SK-N-SH treated with all-trans-retinoic acid at 6 μM for 48 hours (cell line): ENCODE results near the gene CORO1C.
"Not testable (repeated sequence)": the region's sequence is repeated elsewhere in the genome, so short reads cannot be mapped to it uniquely, and the experiment has no call there.

ENCODE experiments used
- ARNTL ChIP-seq: fragments of 450-650 bp; formaldehyde crosslinking; IDR thresholded peaks from 2 replicates; pipeline ENCODE4 v1.5.0; 2020; ENCODE audit warnings: low read depth, mild to moderate bottlenecking, moderate library complexity, borderline replicate concordance
- BACH2 ChIP-seq: fragments of 250-450 bp; sonication (Bioruptor Pico); IDR thresholded peaks from 2 replicates; pipeline ENCODE4 v1.9.0; 2021; ENCODE audit warnings: mild to moderate bottlenecking, borderline replicate concordance
- RARB ChIP-seq: fragments of 250-450 bp; sonication (Bioruptor Pico); IDR thresholded peaks from 2 replicates; pipeline ENCODE4 v1.8.0; 2021; ENCODE audit warnings: mild to moderate bottlenecking, moderate library complexity
- SNAI2 ChIP-seq: fragments of 250-450 bp; sonication (Bioruptor Pico); IDR thresholded peaks from 2 replicates; pipeline ENCODE4 v1.5.0; 2020; ENCODE audit warnings: mild to moderate bottlenecking, moderate library complexity
- TCF4 ChIP-seq: fragments of 250-450 bp; sonication (Bioruptor Pico); IDR thresholded peaks from 2 replicates; pipeline ENCODE4 v1.8.0; 2021; ENCODE audit warnings: mild to moderate bottlenecking, moderate library complexity, borderline replicate concordance
- ZFP30 ChIP-seq: fragments of 450-650 bp; formaldehyde crosslinking; IDR thresholded peaks from 2 replicates; pipeline ENCODE4 v1.5.0; 2022; ENCODE audit warnings: mild to moderate bottlenecking, moderate library complexity
- ZNF70 ChIP-seq: fragments of 450-650 bp; formaldehyde crosslinking; IDR thresholded peaks from 2 replicates; pipeline ENCODE4 v1.5.0; 2020; ENCODE audit warnings: mild to moderate bottlenecking, moderate library complexity
- TF ChIP-seq, protein P1 (sequence below): fragments of 250-450 bp; sonication (Bioruptor Pico); IDR thresholded peaks from 2 replicates; pipeline ENCODE4 v1.8.0; 2020; ENCODE audit warnings: mild to moderate bottlenecking, moderate library complexity, borderline replicate concordance
- TF ChIP-seq, protein P2 (sequence below): fragments of 250-450 bp; sonication (Bioruptor Pico); IDR thresholded peaks from 2 replicates; pipeline ENCODE4 v1.8.0; 2021; ENCODE audit warnings: low read depth, mild to moderate bottlenecking, moderate library complexity, borderline replicate concordance

DNA sequence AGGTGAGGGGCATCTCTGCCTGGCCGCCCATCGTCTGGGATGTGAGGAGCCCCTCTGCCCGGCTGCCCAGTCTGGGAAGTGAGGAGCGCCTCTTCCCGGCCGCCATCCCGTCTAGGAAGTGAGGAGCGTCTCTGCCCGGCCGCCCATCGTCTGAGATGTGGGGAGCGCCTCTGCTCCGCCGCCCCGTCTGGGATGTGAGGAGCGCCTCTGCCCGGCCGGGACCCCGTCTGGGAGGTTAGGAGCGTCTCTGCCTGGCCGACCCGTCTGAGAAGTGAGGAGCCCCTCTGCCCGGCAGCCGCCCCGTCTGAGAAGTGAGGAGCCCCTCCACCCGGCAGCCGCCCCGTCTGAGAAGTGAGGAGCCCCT lies 75.5 kb downstream of the CORO1C start:
- TF ChIP-seq RARB, ZNF70, SNAI2, BACH2, ZFP30, TCF4, ARNTL (CRISPR knock-in tag): not testable (repeated sequence)
- TF ChIP-seq, protein P1, sequence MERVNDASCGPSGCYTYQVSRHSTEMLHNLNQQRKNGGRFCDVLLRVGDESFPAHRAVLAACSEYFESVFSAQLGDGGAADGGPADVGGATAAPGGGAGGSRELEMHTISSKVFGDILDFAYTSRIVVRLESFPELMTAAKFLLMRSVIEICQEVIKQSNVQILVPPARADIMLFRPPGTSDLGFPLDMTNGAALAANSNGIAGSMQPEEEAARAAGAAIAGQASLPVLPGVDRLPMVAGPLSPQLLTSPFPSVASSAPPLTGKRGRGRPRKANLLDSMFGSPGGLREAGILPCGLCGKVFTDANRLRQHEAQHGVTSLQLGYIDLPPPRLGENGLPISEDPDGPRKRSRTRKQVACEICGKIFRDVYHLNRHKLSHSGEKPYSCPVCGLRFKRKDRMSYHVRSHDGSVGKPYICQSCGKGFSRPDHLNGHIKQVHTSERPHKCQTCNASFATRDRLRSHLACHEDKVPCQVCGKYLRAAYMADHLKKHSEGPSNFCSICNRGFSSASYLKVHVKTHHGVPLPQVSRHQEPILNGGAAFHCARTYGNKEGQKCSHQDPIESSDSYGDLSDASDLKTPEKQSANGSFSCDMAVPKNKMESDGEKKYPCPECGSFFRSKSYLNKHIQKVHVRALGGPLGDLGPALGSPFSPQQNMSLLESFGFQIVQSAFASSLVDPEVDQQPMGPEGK (CRISPR knock-in tag), result not testable (repeated sequence)
- TF ChIP-seq, protein P2, sequence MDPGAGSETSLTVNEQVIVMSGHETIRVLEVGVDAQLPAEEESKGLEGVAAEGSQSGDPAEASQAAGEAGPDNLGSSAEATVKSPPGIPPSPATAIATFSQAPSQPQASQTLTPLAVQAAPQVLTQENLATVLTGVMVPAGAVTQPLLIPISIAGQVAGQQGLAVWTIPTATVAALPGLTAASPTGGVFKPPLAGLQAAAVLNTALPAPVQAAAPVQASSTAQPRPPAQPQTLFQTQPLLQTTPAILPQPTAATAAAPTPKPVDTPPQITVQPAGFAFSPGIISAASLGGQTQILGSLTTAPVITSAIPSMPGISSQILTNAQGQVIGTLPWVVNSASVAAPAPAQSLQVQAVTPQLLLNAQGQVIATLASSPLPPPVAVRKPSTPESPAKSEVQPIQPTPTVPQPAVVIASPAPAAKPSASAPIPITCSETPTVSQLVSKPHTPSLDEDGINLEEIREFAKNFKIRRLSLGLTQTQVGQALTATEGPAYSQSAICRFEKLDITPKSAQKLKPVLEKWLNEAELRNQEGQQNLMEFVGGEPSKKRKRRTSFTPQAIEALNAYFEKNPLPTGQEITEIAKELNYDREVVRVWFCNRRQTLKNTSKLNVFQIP, result not testable (repeated sequence)
